Stimulated activated naive CD4-positive, alpha-beta T cell treated with Interleukin-2 at 50 U/mL for 16 hours (primary cell): ENCODE measurements around the gene SERPINA1.

ENCODE experiments used
- DNase-seq: peaks from one replicate; lab custom pipeline; 2025; lab: John Stamatoyannopoulos, UW

The SERPINA1 gene

GRCh38 chr14:94382716-94383596 is 5.4 kb downstream of the SERPINA1 start:
- no peak for DNase-seq

GRCh38 chr14:94382099-94382715 is 6.2 kb downstream of the SERPINA1 start:
- DNase-seq, result no peak

- no peak for DNase-seq
These were observed 7.0 kb downstream of the SERPINA1 start for GRCh38 chr14:94381149-94382030.

GRCh38 chr14:94380225-94381148 is 7.9 kb downstream of the SERPINA1 start:
- DNase-seq, result no peak

- no peak for DNase-seq
These were observed 8.8 kb downstream of the SERPINA1 start for GRCh38 chr14:94379291-94380224.

- DNase-seq, result no peak
These were observed 9.7 kb downstream of the SERPINA1 start for GRCh38 chr14:94378527-94379290.

GRCh38 chr14:94377866-94378470 is 10.4 kb downstream of the SERPINA1 start:
- DNase-seq, result no peak

GRCh38 chr14:94376976-94377865 is 11.2 kb downstream of the SERPINA1 start:
- DNase-seq, result no peak

- no peak for DNase-seq
These were observed 12.1 kb downstream of the SERPINA1 start for GRCh38 chr14:94376108-94376975.

- DNase-seq, result no peak
These were observed 12.8 kb downstream of the SERPINA1 start for GRCh38 chr14:94375552-94376107.

GRCh38 chr14:94374749-94375260 is 13.6 kb downstream of the SERPINA1 start:
- DNase-seq, result no peak

GRCh38 chr14:94374116-94374515 is 14.3 kb downstream of the SERPINA1 start:
- no peak for DNase-seq

GRCh38 chr14:94373708-94374107 is 14.7 kb downstream of the SERPINA1 start:
- DNase-seq, result no peak

- DNase-seq, result no peak
These were observed 16.3 kb downstream of the SERPINA1 start for GRCh38 chr14:94372021-94372605.

GRCh38 chr14:94370524-94370910 is 17.9 kb downstream of the SERPINA1 start:
- DNase-seq, result no peak
